Caco-2 (cell line): ENCODE data around the gene PIK3C3. TPM values are rescaled to one million over a fixed set of nuclear protein-coding genes. Genes with fewer than 3 reads are reported as not detected.

ENCODE experiments used
- BruUV-seq: library from RNA; stranded (reverse); fragments of 400-500 nt; replicated peaks from 2 replicates; lab custom pipeline; 2021; lab: Mats Ljungman, UMichigan
- CTCF ChIA-PET: fragments of 300-600 bp; sonication (Branson Sonifier 250); formaldehyde crosslinking; loops from one replicate; lab custom pipeline; 2022; ENCODE audit warnings: antibody characterized with exemption; lab: Charles Lee
- POLR2A ChIA-PET: fragments of 300-600 bp; sonication (Branson Sonifier 250); formaldehyde crosslinking; loops from one replicate; lab custom pipeline; 2022; ENCODE audit warnings: antibody characterized with exemption; lab: Charles Lee
- DNase-seq, 2 experiments: peaks; one replicate each; pipeline versions ENCODE4 v3.0.0 to v3.0.0-alpha.2; 2020 to 2022
- H3K27me3 ChIP-seq: replicated peaks from 2 replicates; pipeline ENCODE4 v1.6.0; 2011; ENCODE audit warnings: low read length; ENCODE audit not compliant: control insufficient read depth, insufficient read depth
- H3K36me3 ChIP-seq: 2 replicates; pipeline ENCODE4 v1.5.1; 2011; ENCODE audit warnings: low read length; ENCODE audit not compliant: control insufficient read depth, insufficient read depth
- H3K4me1 ChIP-seq: fragments of 250-450 bp; sonication (Bioruptor Pico); 2 replicates; pipeline ENCODE4 v1.5.1; 2020; ENCODE audit warnings: mild to moderate bottlenecking
- H3K4me3 ChIP-seq: 2 replicates; pipeline ENCODE4 v1.5.1; 2011; ENCODE audit warnings: low read depth, mild to moderate bottlenecking, control low read depth, low read length
- H3K9me3 ChIP-seq: fragments of 250-450 bp; sonication (Bioruptor Pico); 2 replicates; pipeline ENCODE4 v1.5.1; 2020; ENCODE audit warnings: mild to moderate bottlenecking, moderate library complexity
- H3K27ac Mint-ChIP-seq: one replicate; pipeline ENCODE4 v1.8.0; 2022; ENCODE audit warnings: mixed read lengths; ENCODE audit not compliant: unreplicated experiment
- H3K27me3 Mint-ChIP-seq: one replicate; pipeline ENCODE4 v1.8.0; 2022; ENCODE audit warnings: mixed read lengths; ENCODE audit not compliant: insufficient read depth, unreplicated experiment
- H3K36me3 Mint-ChIP-seq: one replicate; pipeline ENCODE4 v1.8.0; 2022; ENCODE audit warnings: mild to moderate bottlenecking, mixed read lengths; ENCODE audit not compliant: insufficient read depth, unreplicated experiment
- H3K4me1 Mint-ChIP-seq: one replicate; pipeline ENCODE4 v1.8.0; 2022; ENCODE audit warnings: low read depth, mixed read lengths; ENCODE audit not compliant: unreplicated experiment
- H3K4me3 Mint-ChIP-seq: one replicate; pipeline ENCODE4 v1.8.0; 2022; ENCODE audit warnings: mild to moderate bottlenecking, moderate library complexity, mixed read lengths; ENCODE audit not compliant: unreplicated experiment
- H3K9me3 Mint-ChIP-seq: one replicate; pipeline ENCODE4 v1.8.0; 2022; ENCODE audit warnings: mixed read lengths; ENCODE audit not compliant: unreplicated experiment
- CTCF ChIP-seq, 2 experiments: fragments of 200-600 bp in 1 of 2; IDR thresholded peaks; 1 replicate in 1 of 2; 2 replicates in 1 of 2; pipeline versions ENCODE4 v1.5.1 to v1.8.0; 2011 to 2022; ENCODE audit warnings: antibody characterized with exemption in 1 of 2, control low read depth in 1 of 2, inconsistent platforms in 1 of 2, low read depth in 1 of 2, low read length in 1 of 2, mild to moderate bottlenecking in 1 of 2, moderate library complexity in 1 of 2; ENCODE audit not compliant: insufficient read depth in 1 of 2, severe bottlenecking in 1 of 2, unreplicated experiment in 1 of 2
- intact Hi-C: fragments of 100-400 bp; cut with micrococcal nuclease; formaldehyde crosslinking; loops from one replicate; pipeline ENCODE4 v1.10.0; 2022; ENCODE audit not compliant: unreplicated experiment
- total RNA-seq: library from RNA; stranded (reverse); gene quantifications from 2 replicates; pipeline ENCODE4 v1.2.3, GENCODE V29; 2022

PIK3C3 gene
- total RNA-seq, 1 experiment from 2014 or later: 19.7 TPM

- Histone ChIP-seq H3K4me3 (no peak overlapping the region), H3K4me1 (no peaks in the 10 kb centered on the region), H3K36me3 (no peaks in the 10 kb centered on the region), H3K9me3 (no peaks in the 10 kb centered on the region), H3K27me3 (no peaks in the 10 kb centered on the region)
- Mint-ChIP-seq H3K4me1 (no peaks in the 10 kb centered on the region), H3K27me3 (no peaks in the 10 kb centered on the region), H3K36me3 (no peaks in the 10 kb centered on the region), H3K27ac (no peak overlapping the region), H3K9me3 (no peaks in the 10 kb centered on the region), H3K4me3 (no peak overlapping the region)
- BruUV-seq: no TSS peak
- intact Hi-C loops: no loop called here
- ChIA-PET CTCF (no interaction called here), POLR2A (no interaction called here)
- TF ChIP-seq CTCF (IDR thresholded peaks at IDR 0.05; ENCODE audit: insufficient read depth in 1 of 2, low read depth in 1 of 2, low read length in 1 of 2, severe bottlenecking in 1 of 2, unreplicated experiment in 1 of 2): no peak
- DNase-seq: no peak
These were observed 19.8 kb downstream of the PIK3C3 start for GRCh38 chr18:41974796-41975201.

GRCh38 chr18:41975284-41975683 lies 20.2 kb downstream of the PIK3C3 start:
- Histone ChIP-seq H3K27me3 (no peaks in the 10 kb centered on the region), H3K4me3 (no peak overlapping the region), H3K9me3 (no peaks in the 10 kb centered on the region), H3K4me1 (no peaks in the 10 kb centered on the region), H3K36me3 (no peaks in the 10 kb centered on the region)
- Mint-ChIP-seq H3K9me3 (no peaks in the 10 kb centered on the region), H3K4me1 (no peaks in the 10 kb centered on the region), H3K36me3 (no peaks in the 10 kb centered on the region), H3K27ac (no peak overlapping the region), H3K27me3 (no peaks in the 10 kb centered on the region), H3K4me3 (no peak overlapping the region)
- intact Hi-C loops: no loop called here
- no TSS peak for BruUV-seq
- no peak for TF ChIP-seq CTCF (IDR thresholded peaks at IDR 0.05; ENCODE audit: insufficient read depth in 1 of 2, low read depth in 1 of 2, low read length in 1 of 2, severe bottlenecking in 1 of 2, unreplicated experiment in 1 of 2)
- ChIA-PET POLR2A (no interaction called here), CTCF (no interaction called here)
- DNase-seq: no peak

- no TSS peak for BruUV-seq
- Mint-ChIP-seq H3K4me3 (no peak overlapping the region), H3K4me1 (no peaks in the 10 kb centered on the region), H3K27me3 (no peaks in the 10 kb centered on the region), H3K36me3 (no peaks in the 10 kb centered on the region), H3K27ac (no peak overlapping the region), H3K9me3 (no peaks in the 10 kb centered on the region)
- no peak for DNase-seq
- H3K9me3 ChIP-seq: no peaks in the 10 kb centered on the region
- intact Hi-C loops: no loop called here
- no peaks in the 10 kb centered on the region for H3K27me3 ChIP-seq
- H3K4me1 ChIP-seq: no peaks in the 10 kb centered on the region
- CTCF ChIA-PET: no interaction called here
- no peak overlapping the region for H3K4me3 ChIP-seq
- POLR2A ChIA-PET: no interaction called here
- H3K36me3 ChIP-seq: no peaks in the 10 kb centered on the region
- TF ChIP-seq CTCF (IDR thresholded peaks at IDR 0.05; ENCODE audit: insufficient read depth in 1 of 2, low read depth in 1 of 2, low read length in 1 of 2, severe bottlenecking in 1 of 2, unreplicated experiment in 1 of 2): no peak
These were observed 22.2 kb downstream of the PIK3C3 start for GRCh38 chr18:41977233-41977632.
